Stimulated activated CD8-positive, alpha-beta memory T cell treated with anti-CD3 and anti-CD28 coated beads, Interleukin-7, amount 100 ng/mL, for 4 hours (primary cell): ENCODE measurements around the gene PTDSS2.
A peak's percentile ranks its signal among the peaks of the same experiment; 100 is the strongest.
"Not testable (repeated sequence)": the region's sequence is repeated elsewhere in the genome, so short reads cannot be mapped to it uniquely, and the experiment has no call there.

Experiments used
- DNase-seq, 2 donors: peaks; one replicate each; pipeline ENCODE4 v3.0.0-alpha.2; 2020; ENCODE audit warnings: low read depth in 2 of 2

PTDSS2 gene

DNA sequence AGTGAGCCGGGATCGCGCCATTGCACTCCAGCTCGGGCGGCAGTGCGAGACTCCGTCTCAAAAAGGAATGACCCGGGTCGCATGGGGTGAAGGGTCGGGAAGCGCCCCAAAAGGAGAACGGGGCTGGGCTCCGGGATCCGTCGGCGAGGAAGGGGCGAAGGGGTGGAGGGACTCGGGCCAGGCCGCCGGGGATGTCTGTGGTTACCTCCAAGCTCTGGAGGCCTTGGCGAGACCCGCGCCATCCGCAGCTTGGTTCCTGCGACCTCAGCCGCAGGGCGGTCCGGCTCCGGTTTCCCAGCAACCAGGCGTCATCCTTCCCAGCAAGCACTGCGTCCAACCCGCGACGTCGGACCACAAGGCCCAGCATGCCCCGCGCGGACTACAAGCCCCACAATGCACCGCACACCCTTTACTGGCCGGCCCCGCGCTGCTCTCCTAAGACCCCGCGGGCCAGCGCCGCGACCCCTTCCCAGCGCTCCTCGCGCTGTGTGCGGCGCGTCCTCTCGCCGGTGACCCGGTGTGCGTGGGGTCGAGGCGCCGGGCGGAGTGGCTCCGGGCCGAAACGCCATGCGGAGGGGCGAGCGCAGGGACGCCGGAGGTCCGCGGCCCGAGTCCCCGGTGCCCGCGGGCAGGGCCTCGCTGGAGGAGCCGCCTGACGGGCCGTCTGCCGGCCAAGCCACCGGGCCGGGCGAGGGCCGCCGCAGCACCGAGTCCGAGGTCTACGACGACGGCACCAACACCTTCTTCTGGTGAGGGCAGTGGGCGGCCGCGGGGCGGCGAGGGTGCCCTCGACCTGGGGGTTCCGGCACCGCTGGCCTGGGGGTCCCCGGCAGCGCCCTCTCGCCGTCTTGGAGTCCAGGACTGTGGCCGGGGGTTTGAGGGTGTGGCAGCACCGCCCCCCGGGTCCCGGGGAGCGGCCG is at the start of gene PTDSS2:
Gene PTDSS2 (plus strand): TSS at position 391 of the 920 bp plus-strand sequence. CDS start 177 bp downstream, at position 568.
- DNase-seq: peak; percentile 91 to 92

DNA sequence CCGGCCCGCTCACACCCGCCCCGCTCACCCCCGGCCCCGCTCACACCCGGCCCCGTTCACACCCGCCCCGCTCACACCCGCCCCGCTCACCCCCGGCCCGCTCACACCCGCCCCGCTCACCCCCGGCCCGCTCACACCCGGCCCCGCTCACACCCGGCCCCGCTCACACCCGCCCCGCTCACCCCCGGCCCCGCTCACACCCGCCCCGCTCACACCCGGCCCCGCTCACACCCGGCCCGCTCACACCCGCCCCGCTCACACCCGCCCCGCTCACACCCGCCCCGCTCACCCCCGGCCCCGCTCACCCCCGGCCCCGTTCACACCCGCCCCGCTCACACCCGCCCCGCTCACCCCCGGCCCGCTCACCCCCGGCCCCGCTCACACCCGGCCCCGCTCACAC is 48.9 kb upstream of the PTDSS2 start:
- DNase-seq: not testable (repeated sequence)

DNA sequence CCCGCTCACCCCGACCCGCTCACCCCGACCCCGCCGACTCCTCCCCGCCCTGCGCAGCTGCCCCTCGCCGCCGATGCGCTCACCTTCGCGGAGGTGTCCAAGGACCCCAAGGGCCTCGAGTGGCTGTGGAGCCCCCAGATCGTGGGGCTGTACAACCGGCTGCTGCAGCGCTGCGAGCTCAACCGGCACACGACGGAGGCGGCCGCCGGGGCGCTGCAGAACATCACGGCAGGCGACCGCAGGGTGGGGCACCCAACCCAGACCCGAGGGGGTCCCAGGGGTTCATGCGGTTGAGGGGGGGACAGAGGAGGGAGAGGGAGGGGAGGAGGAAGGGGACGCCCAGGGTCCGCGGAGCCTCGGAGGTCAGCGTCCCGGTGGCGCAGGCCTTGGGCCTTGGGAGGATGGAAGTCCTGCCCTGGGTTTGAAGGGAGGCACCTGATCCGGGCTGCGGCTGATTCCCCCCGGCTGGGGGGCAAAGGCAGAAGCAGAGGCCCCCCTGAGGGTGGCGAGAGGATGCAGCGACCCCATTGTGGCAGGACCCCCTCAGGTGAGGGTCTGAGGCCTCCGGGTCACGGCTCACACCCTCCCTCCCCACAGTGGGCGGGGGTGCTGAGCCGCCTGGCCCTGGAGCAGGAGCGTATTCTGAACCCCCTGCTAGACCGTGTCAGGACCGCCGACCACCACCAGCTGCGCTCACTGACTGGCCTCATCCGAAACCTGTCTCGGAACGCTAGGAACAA is 46.9 kb upstream of the PTDSS2 start:
- no peak for DNase-seq

DNA sequence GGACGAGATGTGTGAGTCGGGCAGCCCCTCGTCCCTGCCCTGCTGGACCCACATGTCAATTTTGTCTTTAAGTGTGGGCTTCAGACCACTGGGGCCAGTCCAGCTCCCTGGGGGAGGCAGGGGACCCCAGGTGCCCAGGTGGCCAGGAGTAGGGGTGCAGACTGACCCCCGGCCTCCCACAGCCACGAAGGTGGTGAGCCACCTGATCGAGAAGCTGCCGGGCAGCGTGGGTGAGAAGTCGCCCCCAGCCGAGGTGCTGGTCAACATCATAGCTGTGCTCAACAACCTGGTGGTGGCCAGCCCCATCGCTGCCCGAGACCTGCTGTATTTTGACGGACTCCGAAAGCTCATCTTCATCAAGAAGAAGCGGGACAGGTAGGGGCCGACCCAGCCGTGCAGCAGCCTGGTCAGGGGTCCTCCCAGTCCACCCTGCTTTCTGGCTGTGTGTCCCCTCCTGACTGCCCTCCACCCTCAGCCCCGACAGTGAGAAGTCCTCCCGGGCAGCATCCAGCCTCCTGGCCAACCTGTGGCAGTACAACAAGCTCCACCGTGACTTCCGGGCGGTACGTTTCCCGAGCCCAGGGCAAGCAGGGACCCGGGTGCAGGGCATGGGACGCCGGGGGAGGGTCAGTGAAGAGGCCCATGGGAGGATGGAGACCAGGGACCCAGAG is 46.2 kb upstream of the PTDSS2 start:
- no peak for DNase-seq

DNA sequence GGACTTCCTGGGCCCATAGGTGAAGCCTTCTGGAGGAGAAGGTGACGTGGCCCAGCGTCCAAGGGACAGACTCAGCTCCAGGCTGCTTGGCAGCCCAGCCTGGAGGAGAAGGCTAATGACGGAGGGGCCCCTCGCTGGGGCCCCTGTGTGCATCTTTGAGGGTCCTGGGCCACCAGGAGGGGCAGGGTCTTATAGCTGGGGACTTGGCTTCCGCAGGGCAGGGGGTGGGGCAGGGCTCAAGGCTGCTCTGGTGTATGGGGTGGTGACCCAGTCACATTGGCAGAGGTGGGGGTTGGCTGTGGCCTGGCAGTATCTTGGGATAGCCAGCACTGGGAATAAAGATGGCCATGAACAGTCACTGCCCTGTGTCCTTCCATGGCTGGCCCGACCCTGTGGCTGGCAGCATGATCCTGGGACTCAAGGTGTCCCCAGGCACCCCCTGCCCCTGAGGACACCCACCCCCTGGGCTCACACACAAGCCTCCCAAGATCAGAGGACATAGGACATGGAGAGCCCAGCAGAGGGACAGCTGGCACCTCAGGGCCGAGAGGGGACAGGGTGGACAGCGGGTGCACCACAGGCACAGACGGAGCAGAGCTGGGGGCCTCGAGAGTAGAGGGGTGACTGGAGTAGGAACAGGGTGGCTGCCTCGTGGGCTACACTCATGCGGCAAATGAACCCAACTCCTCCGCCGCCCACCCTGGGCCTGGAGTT is 45.4 kb upstream of the PTDSS2 start:
- DNase-seq: no peak

DNA sequence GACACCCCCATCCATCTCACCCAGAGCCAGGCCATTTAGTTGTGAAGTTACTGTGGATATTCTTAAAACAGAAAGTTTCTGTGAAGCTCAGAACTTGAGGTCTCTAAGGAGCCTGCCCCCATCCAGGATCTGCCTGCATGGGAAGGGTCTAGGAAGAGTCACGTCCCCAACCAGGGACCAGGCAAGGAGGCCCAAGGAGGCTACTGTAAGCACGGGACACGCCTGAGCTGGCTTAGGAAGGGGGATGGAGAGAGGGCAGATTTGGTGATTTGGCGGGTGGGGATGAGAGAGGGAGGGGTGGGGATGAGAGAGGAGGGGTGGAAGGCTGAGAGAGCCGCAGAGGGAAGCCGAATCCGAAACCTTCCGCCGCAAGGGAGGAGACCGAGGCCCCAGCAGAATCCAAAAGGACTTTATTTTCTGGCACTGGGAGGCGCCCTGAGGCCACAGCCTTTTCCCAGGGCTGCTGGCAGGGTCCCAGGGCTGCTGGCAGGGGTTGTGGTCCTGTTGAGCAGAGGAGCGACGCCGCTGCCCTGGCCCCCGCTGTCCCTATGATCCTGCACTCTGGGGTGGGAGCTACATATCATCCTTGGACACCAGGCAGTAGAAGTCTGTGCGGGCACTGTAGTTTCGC is 44.6 kb upstream of the PTDSS2 start:
- no peak for DNase-seq

DNA sequence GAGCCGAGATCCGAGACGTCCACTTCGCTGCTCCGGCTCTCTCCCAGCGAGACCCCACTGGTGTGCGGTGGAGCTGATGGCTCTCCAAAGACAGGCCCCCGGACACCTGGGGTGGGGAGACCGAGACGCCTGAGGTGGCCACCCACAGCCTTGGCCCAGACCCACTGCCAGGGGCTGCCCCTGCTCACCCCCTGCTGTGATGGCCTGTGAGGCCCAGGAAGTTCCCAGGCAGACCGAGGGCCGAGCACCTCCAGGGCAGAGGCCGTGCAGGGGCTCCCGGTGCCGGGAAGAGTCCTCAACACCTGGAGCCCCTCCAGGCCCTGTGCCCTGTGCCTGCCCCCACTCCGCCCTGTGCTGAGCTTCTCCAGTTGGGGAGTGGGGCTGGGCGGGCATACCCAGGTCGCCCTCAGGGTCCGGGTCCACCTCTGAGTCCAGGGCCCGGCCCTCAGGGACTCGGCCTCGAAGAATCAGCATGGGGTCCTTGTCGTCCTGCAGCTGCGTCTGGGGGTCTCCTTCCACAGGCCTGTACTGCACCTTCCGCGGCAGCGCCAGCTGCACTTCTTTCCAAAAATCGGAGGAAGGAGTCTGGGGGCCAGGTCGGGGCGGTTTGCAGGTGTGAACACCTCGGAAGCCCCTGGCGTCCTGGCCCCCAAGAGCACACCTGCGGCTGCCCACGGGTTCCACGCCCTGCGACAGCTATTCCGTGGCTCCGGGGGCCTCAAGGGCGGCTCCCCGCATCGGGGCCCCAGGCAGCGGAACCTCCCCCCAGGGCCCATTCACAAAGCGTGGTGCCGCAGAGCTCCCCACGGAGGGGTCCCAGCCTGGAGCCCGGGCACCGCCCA is 43.9 kb upstream of the PTDSS2 start:
- DNase-seq: no peak

DNA sequence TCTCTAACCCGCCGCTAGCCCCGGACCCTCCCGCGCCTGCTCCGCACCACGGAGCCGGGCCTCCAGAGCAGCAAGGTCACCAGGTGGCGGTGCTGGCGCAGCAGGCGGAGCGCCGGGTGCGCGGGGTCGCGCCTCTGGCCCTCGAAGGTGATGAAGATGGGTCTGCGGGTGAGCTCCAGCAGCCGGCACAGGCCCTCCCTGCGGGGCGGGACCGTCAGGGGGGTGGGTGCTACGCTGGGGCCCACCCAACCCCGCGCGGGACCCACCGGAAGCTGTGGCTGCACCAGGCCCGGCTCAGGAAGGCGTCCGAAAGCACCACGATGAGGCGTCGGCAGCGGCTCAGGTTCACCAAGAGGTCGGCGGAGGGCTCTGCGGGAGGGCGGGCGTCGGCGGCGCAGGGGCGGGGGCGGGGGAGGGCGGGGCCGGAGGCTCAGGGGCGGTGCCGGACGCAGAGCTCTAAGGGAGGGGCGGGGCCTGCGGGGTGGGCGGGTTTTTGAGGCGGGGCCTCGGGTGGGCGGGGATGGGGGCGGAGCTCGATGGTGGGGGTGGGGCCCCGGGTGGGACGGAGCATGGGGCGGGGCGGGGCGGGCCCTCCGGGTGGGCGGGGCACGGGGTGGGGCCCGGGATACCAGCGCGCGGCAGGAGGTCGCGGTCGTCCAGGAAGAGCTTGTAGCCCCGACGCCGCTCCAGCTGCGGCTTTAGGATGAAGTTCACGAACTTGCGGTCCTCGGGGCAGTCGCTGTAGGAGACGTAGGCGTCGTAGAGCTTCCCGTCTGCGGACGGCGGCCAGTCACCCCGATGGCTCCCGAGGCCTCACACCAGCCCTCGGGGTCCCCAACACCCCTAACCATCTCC is 43.1 kb upstream of the PTDSS2 start:
- DNase-seq: peak; percentile 85 to 91

DNA sequence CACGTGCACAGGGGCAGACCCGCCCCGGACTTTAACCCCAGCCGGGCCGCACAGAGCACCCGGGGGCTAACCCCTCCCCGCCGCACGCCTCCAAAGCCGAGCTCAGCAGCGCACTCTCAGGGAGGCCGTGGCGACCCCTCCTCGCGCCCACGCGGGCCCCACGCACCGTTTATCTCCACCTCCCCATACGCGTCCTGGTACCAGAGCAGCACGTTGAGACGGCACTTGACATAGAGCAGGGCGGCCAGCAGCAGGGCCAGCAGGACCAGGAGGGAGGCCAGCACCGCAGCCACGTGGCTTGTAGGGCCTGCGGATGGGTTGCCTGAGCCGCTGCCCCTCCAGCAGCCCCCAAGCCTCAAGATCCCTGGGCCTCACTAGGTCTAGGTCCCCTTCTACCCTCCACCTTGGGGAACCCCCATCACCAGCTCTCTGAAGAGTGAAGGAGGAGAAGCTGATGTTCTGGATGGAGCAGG is 42.4 kb upstream of the PTDSS2 start:
- no peak for DNase-seq

DNA sequence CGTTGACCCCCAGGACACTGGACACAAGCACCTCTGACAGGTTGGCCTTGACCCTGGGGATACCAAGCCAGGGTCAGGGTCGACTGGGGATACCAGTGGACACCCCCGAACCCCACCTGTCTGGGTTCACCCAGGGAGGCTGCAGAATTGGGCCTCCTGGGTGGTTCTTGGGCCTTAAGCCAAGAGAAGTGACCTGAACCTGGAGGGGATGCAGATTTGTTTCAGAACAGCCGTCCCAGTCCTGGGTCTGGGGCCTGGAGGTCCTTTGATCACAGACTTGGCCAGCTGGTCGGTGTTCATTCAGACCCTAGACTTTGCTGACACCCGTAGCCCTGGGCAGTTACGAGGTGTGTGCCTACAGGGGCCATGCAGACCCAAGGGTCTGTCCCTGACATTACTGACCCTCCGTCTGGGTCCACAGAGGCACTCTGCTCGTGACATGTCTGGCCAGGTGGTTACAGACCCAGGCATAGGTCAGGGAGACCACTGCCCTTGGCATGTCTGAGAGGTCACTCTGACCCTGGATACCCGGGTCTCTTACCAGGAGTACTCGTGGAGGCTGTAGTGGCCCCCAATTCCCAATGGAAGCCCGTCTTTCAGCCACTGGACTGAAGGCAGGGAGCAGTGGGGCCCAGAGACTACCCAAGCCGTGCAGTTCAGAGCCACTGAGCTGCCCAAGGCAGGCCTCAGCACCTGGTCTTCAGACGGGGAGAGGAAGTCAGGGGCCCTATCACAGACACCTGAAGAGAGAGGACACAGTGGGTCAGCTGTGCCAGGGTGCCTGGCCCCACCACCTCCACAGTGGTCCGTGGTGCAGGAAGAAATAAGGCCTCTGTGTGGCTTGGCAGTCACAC is 41.7 kb upstream of the PTDSS2 start:
- DNase-seq: no peak

DNA sequence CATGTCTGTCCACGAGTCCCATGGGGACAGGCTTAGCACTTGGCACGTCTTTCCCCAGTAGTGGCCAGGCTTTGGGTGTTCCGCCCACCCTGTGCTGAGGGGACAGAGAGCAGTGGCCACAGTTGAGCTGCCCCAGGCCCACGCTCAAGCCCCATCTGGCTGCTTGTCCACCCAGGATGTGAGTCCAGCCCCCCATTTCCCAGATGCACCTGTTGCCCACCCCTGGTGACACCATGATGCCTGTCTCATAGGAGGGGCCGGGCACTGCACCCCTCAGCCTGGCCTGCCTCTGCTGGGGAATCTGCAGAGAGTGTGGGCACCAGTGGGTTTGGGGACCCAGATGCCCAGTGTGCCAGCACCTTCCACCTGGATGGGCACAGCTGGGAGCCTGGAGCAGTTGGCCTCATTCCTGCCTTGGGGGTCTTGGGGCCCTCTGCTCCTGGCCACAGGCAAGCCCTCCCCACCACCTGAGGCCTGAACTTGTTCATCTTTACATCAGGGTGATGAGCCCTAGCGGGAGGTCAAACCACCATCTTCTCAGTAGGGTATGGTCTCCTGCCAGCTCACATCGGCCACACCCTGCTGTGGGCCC is 41.0 kb upstream of the PTDSS2 start:
- DNase-seq: no peak

DNA sequence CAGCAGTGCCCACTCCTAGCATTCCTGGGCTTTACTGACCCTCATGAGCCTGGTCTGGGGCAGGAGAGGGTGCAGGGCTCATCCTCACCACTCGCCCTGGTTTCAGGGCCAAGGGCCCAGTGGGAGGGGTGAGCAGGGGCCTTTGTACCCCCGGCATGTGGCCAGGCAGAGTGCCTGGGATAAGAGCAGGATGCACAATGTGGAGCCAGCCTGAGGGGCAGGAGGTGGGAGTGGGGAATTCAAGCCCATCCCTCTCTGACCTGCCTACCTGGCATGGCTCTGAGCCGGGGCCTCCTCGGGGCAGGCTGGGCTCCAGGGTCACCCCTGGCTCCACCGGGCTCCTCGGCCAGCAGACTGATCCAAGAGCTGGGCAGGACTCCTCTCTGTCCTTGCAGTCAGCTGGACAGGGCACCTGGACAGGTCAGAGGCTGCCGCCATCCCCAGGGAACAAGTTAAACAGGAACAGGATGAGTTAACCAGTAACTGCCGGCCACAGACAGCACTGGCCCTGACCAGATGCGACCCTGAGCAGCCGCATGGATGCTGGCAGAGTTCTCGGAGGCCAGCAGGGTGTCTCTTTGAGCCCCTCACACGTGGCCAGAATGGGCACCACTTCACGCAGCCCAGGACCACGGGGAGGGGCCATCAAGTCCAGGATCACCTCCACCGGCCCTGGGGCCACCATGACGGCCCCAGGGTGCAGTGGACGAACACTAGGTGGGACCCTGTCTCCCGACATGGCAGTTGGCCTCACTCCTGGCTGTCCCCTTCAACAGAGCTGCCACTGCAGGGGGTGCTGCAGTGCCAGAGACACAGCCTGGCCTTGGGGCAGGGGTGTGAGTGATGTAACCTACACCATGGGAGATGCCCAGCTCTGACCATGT is 40.2 kb upstream of the PTDSS2 start:
- no peak for DNase-seq

DNA sequence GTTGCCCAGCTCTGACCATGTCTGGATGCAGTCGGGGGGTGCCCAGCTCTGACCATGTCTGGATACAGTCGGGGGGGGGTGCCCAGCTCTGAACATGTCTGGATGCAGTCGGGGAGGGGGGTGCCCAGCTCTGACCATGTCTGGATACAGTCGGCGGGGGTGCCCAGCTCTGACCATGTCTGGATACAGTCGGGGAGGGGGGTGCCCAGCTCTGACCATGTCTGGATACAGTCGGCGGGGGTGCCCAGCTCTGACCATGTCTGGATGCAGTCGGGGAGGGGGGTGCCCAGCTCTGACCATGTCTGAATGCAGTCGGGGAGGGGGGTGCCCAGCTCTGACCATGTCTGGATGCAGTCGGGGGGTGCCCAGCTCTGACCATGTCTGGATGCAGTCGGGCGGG is 39.4 kb upstream of the PTDSS2 start:
- not testable (repeated sequence) for DNase-seq

DNA sequence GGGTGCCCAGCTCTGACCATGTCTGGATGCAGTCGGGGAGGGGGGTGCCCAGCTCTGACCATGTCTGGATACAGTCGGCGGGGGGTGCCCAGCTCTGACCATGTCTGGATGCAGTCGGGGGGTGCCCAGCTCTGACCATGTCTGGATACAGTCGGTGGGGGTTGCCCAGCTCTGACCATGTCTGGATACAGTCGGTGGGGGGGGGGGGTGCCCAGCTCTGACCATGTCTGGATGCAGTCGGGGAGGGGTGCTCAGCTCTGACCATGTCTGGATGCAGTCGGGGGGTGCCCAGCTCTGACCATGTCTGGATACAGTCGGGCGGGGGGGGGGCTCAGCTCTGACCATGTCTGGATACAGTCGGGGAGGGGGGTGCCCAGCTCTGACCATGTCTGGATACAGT is 38.6 kb upstream of the PTDSS2 start:
- not testable (repeated sequence) for DNase-seq

DNA sequence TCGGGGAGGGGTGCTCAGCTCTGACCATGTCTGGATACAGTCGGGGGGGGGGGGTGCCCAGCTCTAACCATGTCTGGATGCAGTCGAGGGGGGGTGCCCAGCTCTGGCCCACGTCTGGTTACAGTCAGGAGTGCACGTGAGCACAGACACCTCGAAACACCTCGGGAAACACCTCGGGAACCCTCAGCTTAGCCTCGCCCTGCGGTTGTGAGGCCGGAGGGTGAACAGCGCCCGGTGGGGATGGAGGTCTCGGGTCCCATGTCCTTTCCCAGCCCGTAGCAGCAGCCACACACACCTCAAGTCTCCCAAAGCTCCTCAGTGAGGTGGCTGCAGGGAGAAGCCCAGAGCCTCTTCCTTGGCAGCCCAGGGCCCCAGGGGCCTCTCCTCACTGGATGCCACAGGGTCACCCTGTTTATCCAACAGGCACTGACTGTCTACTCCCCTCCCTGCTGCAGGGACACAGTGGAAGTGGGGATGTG is 37.4 kb upstream of the PTDSS2 start:
- DNase-seq: no peak
